ENCODE data around the gene ATG9B.
"Not testable (repeated sequence)": the region's sequence is repeated elsewhere in the genome, so short reads cannot be mapped to it uniquely, and the experiment has no call there.

- TF ChIP-seq, protein P1, sequence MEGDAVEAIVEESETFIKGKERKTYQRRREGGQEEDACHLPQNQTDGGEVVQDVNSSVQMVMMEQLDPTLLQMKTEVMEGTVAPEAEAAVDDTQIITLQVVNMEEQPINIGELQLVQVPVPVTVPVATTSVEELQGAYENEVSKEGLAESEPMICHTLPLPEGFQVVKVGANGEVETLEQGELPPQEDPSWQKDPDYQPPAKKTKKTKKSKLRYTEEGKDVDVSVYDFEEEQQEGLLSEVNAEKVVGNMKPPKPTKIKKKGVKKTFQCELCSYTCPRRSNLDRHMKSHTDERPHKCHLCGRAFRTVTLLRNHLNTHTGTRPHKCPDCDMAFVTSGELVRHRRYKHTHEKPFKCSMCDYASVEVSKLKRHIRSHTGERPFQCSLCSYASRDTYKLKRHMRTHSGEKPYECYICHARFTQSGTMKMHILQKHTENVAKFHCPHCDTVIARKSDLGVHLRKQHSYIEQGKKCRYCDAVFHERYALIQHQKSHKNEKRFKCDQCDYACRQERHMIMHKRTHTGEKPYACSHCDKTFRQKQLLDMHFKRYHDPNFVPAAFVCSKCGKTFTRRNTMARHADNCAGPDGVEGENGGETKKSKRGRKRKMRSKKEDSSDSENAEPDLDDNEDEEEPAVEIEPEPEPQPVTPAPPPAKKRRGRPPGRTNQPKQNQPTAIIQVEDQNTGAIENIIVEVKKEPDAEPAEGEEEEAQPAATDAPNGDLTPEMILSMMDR (conservative IDR thresholded peaks at IDR 0.05): not testable (repeated sequence)
- TF ChIP-seq EZH2 (IDR thresholded peaks at IDR 0.05; ENCODE audit: low read depth): not testable (repeated sequence)
Observed at GRCh38 chr7:151026771-151027727, 2.8 kb upstream of the ATG9B start.
